Gastrocnemius medialis (tissue), 4 donors: Measurements from ENCODE around the gene YWHAE.

Source experiments
- CTCF ChIP-seq, 5 experiments: fragments of 450-650 bp in 3 of 5; fragments of 200-600 bp in 2 of 5; sonication (generic) in 2 of 5; IDR thresholded peaks in 4 of 5; conservative IDR thresholded peaks in 1 of 5; 1 replicate in 4 of 5; 2 replicates in 1 of 5; pipeline ENCODE4 v1.5.1; 2016 to 2019; ENCODE audit warnings: antibody characterized with exemption in 5 of 5, mild to moderate bottlenecking in 3 of 5, moderate library complexity in 3 of 5
- POLR2A ChIP-seq, 2 donors: fragments of 450-650 bp; IDR thresholded peaks; one replicate each; pipeline ENCODE4 v1.6.1; 2017; ENCODE audit warnings: antibody characterized with exemption in 2 of 2, mild to moderate bottlenecking in 2 of 2, moderate library complexity in 2 of 2

DNA sequence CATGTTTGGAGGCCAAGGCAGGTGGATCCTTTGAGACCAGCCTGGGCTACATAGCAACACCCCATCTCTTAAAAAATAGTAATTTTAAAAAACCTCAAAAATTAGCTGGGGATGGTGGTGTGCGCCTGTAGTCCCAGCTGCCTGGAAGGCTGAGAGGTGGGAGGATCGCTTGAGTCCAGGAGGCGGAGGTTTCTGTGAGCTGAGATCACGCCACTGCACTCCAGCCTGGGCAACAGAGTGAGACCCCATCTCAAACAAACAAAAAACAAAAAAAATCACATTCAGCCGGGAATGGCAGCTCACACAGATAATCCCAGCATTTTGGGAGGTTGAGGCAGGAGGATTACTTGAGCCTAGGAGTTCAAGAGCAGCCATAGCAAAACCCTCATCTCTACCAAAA, 16.4 kb upstream of the YWHAE start:
- TF ChIP-seq POLR2A (IDR thresholded peaks at IDR 0.05) (no peak), CTCF (IDR thresholded peaks at IDR 0.05 in 4 of 5, conservative IDR thresholded peaks at IDR 0.05 in 1 of 5) (no peak)
